ENCODE measurements around the gene RNF130.

RNF130 gene

DNA sequence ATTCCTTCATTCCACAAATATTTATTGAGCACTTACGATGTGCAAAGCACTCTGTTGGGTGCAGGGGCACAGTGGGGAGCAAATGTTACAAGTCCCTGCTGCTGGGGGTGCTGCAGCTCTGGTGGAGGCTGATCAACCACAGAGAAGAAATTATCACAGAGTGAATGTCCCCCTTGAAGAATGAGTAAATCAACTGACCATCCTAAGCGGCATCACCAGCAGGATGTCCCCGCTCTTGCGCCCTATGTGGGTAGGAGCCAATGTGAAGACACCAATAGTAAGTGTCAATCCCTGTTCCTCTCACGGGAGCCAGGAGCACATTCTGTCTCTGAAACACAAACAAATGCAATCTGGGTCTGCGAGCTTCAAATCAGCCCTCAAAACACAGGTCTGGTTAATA lies 116.5 kb downstream of the RNF130 start:
- no peak overlapping the region for H2AFZ ChIP-seq (ENCODE audit: low read depth)
- no peak overlapping the region for H3K27ac ChIP-seq
- no peaks in the 10 kb centered on the region for H3K27me3 ChIP-seq (ENCODE audit: insufficient read depth, low read depth)
- H3K4me2 ChIP-seq: no peak overlapping the region
- H3K9ac ChIP-seq: no peak overlapping the region
- H3K36me3 ChIP-seq (ENCODE audit: insufficient read depth): no peaks in the 10 kb centered on the region
- TF ChIP-seq, protein P1, sequence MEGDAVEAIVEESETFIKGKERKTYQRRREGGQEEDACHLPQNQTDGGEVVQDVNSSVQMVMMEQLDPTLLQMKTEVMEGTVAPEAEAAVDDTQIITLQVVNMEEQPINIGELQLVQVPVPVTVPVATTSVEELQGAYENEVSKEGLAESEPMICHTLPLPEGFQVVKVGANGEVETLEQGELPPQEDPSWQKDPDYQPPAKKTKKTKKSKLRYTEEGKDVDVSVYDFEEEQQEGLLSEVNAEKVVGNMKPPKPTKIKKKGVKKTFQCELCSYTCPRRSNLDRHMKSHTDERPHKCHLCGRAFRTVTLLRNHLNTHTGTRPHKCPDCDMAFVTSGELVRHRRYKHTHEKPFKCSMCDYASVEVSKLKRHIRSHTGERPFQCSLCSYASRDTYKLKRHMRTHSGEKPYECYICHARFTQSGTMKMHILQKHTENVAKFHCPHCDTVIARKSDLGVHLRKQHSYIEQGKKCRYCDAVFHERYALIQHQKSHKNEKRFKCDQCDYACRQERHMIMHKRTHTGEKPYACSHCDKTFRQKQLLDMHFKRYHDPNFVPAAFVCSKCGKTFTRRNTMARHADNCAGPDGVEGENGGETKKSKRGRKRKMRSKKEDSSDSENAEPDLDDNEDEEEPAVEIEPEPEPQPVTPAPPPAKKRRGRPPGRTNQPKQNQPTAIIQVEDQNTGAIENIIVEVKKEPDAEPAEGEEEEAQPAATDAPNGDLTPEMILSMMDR (conservative IDR thresholded peaks at IDR 0.05; ENCODE audit: low read depth, low read length): no peak
- H3K4me1 ChIP-seq (ENCODE audit: low read depth, poor library complexity, severe bottlenecking): no peaks in the 10 kb centered on the region
- no peaks in the 10 kb centered on the region for H4K20me1 ChIP-seq (ENCODE audit: insufficient read depth)
- H3K79me2 ChIP-seq (ENCODE audit: insufficient read depth, low read depth): no peaks in the 10 kb centered on the region
- H3K4me3 ChIP-seq (IDR thresholded peaks at IDR 0.05; ENCODE audit: insufficient read depth, low read depth, low read length): no peak overlapping the region

DNA sequence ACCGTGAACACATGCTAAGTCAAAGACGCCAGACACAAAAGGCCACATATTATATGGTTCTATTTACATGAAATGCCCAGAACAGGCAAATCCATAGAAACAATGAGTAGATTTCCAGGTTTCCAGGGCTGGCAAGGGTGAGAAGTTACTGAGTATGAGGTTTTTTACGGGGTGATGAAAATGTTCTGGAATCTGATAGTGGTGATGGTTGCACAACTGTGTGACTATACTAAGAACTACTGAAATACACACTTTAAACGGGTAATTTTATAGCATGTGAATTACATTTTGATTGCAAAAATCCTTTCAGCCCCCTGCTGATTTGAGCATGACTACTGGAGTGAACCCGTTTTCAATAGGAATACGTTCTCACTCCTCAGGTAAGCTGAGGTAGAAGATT lies 117.1 kb downstream of the RNF130 start:
- no peaks in the 10 kb centered on the region for H4K20me1 ChIP-seq (ENCODE audit: insufficient read depth)
- H3K27me3 ChIP-seq (ENCODE audit: insufficient read depth, low read depth): no peaks in the 10 kb centered on the region
- H3K4me2 ChIP-seq: no peak overlapping the region

DNA sequence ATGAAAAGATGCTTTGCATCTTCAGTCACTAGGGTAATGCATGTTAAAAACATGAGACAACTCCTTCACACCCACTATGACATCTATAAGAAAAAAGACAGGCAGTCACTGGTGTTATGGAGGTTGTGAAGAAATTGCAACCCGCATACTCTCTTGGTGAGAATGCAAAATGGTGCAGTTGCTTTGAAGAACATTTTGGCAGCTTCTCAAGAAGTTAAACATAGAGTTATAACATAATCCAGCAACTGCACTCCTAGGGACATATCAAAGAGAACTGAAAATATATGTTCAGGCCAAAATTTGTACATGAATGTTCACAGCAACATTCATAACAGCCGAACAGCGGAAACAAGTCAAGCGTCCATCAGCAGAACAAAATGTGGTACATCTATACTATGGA lies 117.6 kb downstream of the RNF130 start:
- no peak overlapping the region for H3K4me2 ChIP-seq
- TF ChIP-seq, protein P1 (conservative IDR thresholded peaks at IDR 0.05; ENCODE audit: low read depth, low read length): no peak
- H3K79me2 ChIP-seq (ENCODE audit: insufficient read depth, low read depth): no peaks in the 10 kb centered on the region
- no peaks in the 10 kb centered on the region for H3K4me1 ChIP-seq (ENCODE audit: low read depth, poor library complexity, severe bottlenecking)
- no peak overlapping the region for H2AFZ ChIP-seq (ENCODE audit: low read depth)
- H4K20me1 ChIP-seq (ENCODE audit: insufficient read depth): no peaks in the 10 kb centered on the region
- no peaks in the 10 kb centered on the region for H3K36me3 ChIP-seq (ENCODE audit: insufficient read depth)
- no peak overlapping the region for H3K9ac ChIP-seq
- H3K4me3 ChIP-seq (IDR thresholded peaks at IDR 0.05; ENCODE audit: insufficient read depth, low read depth, low read length): no peak overlapping the region
- no peak overlapping the region for H3K27ac ChIP-seq
- no peaks in the 10 kb centered on the region for H3K27me3 ChIP-seq (ENCODE audit: insufficient read depth, low read depth)

More for the DNA sequence above, 117.1 kb downstream of the RNF130 start:
- H3K27ac ChIP-seq: no peak overlapping the region
- no peak overlapping the region for H2AFZ ChIP-seq (ENCODE audit: low read depth)
- no peaks in the 10 kb centered on the region for H3K79me2 ChIP-seq (ENCODE audit: insufficient read depth, low read depth)
- H3K36me3 ChIP-seq (ENCODE audit: insufficient read depth): no peaks in the 10 kb centered on the region
- no peaks in the 10 kb centered on the region for H3K4me1 ChIP-seq (ENCODE audit: low read depth, poor library complexity, severe bottlenecking)
- H3K4me3 ChIP-seq (IDR thresholded peaks at IDR 0.05; ENCODE audit: insufficient read depth, low read depth, low read length): no peak overlapping the region
- no peak overlapping the region for H3K9ac ChIP-seq
- TF ChIP-seq, protein P1 (conservative IDR thresholded peaks at IDR 0.05; ENCODE audit: low read depth, low read length): no peak

DNA sequence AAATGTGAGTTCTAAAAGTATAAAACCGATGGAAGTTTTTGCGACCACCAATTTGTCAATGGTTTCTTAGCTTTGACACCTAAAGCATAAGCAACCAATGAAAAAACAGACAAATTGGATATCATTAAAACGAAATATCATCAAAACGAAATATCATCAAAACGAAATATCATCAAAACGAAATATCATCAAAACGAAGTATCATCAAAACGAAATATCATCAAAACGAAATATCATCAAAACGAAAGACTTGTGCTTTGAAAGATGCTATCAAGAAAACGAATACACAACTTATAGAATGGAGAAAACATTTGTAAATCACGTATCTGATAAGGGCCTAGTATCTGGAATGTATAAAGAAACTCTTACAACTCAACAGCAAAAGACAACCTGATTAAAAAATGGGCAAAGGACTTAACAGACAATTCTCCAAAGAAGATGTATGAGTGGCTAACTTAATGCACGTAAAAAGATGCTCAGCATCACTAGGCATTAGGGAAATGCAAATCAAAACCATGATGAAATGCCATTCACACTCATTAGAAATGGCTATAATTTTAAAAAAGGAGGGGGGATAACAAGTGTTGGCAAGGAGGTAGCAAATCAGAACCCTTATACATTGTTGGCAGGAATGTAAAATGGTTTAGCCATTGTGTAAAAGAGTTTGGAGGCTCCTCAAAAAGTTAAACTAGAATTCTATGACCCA lies 134.4 kb downstream of the RNF130 start:
- H3K79me2 ChIP-seq (ENCODE audit: insufficient read depth, low read depth): no peaks in the 10 kb centered on the region
- H3K4me3 ChIP-seq (IDR thresholded peaks at IDR 0.05; ENCODE audit: insufficient read depth, low read depth, low read length): no peak overlapping the region
- H3K27me3 ChIP-seq (ENCODE audit: insufficient read depth, low read depth): no peaks in the 10 kb centered on the region
- H3K36me3 ChIP-seq (ENCODE audit: insufficient read depth): no peaks in the 10 kb centered on the region
- no peak overlapping the region for H3K9ac ChIP-seq
- no peak overlapping the region for H3K4me2 ChIP-seq
- no peaks in the 10 kb centered on the region for H4K20me1 ChIP-seq (ENCODE audit: insufficient read depth)
- H3K4me1 ChIP-seq (ENCODE audit: low read depth, poor library complexity, severe bottlenecking): no peaks in the 10 kb centered on the region
- TF ChIP-seq, protein P1 (conservative IDR thresholded peaks at IDR 0.05; ENCODE audit: low read depth, low read length): no peak
- no peak overlapping the region for H3K27ac ChIP-seq
- no peak overlapping the region for H2AFZ ChIP-seq (ENCODE audit: low read depth)

Measured in KMS-11 (cell line).